Activated effector memory CD4-positive, alpha-beta T cell treated with anti-CD3 and anti-CD28 coated beads, Interleukin-2, amount 50 U/mL, for 16 hours (primary cell): ENCODE measurements around the gene NWD2.

Experiments
- DNase-seq: peaks from one replicate; pipeline ENCODE4 v3.0.0-alpha.2; 2020

The NWD2 gene

DNA sequence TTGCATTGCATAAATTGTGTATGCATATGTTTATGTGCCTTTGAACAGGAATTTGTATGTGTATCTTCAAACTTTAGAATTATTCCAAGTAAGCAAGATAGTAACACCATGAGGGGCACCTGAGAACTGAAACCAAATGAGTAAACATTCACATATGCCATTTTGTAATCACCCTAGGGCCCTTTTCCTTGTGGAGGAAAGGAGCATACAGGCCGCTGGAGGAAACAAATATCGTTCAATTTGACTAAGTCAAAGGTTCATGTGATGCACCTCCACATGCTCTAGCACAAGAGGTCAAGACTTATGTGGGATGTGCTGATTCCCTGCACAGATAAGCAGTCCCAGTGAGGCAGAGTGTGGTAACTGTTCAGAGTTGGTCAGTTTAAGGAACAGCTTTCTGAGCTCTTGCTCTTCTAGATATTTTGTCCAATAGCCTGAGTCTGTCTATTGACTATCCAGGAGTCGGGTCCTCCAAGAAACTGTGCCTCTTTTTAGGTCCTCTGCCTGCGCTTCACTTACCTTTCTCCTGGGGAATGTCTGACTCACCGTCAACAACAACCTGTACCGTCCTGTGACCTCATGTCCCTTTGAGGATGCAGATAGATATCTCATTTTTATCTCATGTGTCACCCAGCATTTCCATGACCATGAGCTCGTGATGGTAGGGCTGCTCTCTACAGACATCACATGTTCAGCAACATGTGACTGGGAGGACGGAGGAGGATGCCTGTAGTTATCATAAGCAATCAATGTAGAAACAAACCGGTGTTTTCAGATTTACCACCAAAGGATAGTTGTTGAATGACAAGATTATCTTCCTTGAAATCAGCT lies 196.9 kb downstream of the NWD2 start:
- no peak for DNase-seq

DNA sequence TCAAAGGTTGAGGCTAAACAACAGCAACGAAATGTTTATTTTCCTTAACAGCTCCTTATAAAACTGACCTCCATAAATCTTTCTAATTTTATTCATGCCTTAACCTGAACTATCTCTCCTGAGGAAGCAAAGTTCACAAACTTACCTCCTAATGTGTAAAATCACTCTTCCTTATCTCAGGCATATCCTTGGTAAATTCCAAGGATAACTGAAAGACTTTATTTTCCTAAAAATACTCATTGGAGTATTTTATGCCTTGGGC lies 197.4 kb downstream of the NWD2 start:
- no peak for DNase-seq

DNA sequence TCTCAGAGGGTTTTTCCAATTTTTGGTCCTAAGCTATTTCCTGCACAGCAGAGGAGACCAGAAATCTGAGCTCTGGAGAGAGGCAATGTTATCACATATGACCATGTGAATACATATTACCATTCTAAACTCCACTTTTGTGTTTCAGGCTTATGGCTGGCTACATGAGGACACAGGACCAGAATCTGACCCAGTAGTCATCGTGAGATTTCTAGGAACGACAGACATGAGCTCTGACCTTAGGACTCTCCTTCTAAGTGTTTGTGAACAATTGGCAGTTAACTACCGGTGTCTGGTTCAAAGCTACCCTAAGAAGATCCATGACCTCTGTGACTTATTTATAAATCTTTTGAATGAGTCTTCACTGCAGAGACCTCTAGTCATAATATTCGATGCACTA lies 198.6 kb downstream of the NWD2 start:
- DNase-seq, result no peak

DNA sequence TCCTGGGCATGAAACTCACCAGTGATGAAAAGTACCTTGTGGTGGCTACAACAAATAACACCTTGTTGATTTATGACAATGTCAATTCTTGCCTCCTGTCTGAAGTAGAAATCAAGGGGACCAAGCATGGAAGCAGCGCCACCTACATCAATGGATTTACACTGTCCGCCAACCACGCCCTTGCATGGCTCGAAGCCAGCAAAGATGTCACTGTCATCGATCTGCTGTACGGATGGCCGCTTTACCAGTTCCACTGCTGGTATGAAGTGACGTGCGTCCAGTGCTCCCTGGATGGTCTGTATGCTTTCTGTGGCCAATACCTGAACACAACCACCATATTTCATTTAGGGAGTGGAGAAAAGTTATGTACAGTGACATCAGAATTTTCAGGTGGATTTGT lies 200.5 kb downstream of the NWD2 start:
- no peak for DNase-seq

DNA sequence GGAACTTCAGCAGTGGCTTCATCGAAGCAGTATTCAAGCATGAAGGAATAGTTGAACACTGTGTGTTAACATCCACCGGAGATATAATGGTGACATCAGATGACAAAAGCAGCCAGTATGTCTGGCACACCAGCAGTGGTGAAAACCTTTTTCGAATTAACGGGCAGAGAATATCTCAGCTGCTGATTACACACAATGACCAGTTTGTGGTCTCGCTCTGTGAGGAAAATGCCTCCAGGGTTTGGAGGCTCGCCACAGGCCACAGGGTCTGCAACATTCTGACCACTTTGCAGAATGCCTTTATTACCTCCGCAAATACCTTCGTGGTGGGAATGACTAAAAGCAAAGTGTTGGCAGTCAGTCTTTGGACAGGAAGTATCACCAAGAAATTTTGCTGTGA lies 201.5 kb downstream of the NWD2 start:
- DNase-seq, result no peak

DNA sequence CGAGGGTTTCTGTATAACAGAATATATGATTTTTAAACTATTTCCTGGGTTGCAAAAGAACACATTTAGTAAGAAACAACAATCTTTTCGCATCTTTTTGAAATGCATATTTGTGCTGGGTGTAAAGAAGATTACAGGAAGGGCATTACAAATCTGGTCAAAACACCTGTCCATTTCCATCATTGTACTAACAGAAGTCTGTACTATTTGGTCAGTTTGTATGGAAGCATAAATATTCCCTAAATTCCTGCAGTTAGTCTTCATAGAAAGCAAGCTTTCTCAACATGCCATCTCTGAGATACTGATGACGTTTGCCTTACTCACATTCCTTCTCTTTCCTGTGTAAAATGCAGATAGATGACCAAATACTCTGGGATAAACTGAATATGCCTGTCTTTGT lies 203.3 kb downstream of the NWD2 start:
- DNase-seq, result no peak

GRCh38 chr4:37450309-37450708 lies 205.8 kb downstream of the NWD2 start:
- no peak for DNase-seq

GRCh38 chr4:37450911-37451310 lies 206.4 kb downstream of the NWD2 start:
- DNase-seq, result no peak

DNA sequence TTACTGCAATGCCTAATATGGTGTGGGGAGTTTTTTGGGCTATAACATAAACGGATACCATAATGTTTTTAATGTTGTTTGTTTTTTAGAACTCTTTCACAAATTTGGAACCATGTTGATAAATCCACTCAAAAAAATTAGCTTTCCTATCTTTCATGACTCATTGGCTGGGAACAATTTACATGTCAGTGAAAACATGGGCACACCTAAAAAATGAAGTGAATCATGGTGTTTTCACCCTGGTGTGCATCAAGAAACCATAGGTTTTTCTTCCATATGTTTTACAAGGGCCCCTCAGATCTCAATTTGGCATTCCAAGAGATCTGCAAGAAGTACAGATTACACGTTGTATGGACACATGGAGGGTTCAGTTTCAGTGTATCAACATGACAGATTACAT lies 207.1 kb downstream of the NWD2 start:
- no peak for DNase-seq

DNA sequence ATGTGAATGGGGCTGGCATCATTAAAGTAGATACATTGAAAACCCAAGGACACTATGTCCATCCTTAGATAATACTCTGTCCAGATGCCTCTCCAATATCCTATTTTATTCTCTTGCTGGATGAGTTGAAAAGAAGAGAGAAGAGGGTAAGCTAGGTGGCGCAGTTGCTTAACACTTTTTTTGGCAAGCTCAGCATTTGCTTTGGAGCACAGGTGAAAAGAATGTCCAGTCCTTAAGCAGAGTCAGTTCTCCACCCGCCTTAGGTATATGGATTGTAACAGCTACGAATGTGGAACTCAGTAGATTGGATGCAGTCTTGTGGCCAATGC lies 208.4 kb downstream of the NWD2 start:
- DNase-seq, result no peak

GRCh38 chr4:37453281-37453998 lies 208.9 kb downstream of the NWD2 start:
- DNase-seq, result peak; percentile 76

DNA sequence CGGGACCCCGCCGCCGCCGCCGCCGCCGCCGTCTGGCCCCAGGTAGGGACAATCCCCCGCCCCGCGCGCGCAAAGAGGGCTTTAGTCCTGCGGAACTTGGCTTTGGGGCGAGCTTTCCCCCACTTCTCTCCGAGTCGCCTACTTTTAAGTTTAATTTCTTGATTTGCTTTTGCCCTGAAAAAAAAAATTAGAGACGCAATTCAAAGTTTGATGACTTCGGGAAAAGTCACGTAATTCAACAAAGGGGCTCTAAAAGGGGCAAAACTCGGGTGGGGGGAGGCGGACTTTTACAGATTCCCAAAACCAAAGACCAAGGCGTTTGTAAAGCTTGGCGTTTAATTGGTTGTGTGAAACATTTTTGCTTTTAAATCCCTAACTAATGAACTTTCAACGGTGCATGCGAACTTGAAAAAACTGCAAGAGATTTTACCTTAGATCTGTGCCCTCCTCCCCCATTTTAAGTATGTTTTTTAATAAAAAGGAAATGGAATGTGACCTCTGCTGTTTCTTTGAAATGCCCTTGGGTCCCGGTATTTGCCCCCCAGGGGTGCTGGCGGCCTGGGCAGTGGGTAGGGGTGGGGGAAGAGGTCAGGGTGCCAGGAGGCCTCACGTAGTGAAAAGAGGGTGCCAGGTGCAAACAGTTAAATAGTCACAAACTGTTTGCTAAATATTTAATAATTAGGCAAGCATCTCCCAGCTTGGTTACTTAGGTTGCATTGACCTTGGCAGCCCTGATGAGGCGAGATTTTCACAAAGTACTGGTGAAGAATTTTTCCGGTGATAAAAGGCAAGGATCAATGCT lies 209.7 kb downstream of the NWD2 start:
- no peak for DNase-seq

GRCh38 chr4:37455301-37456131 lies 211.0 kb downstream of the NWD2 start:
- DNase-seq, result no peak

- no peak for DNase-seq
Observed at GRCh38 chr4:37461801-37462200, 217.3 kb downstream of the NWD2 start.

GRCh38 chr4:37463033-37463856 lies 218.7 kb downstream of the NWD2 start:
- no peak for DNase-seq

- no peak for DNase-seq
Observed at GRCh38 chr4:37464373-37465128, 220.0 kb downstream of the NWD2 start.

DNA sequence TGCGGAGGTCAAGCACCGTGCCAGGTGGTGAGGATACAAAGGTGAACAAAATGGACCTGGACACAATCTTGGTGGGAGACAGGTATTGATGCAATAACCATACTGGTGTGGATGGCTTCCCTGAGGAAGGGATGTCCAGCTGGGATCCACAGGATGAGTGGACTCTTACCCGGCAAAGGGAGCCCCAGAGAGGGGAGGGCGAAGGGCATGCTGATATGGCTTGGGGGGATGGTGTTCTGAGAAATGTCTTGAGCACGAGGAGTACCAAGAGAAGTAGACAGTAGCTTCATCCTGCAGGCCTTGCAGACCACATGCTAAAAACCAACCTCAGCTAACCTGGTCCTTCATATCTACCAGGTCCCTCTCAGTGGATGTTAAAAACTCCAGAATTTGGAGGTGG lies 220.8 kb downstream of the NWD2 start:
- no peak for DNase-seq

DNA sequence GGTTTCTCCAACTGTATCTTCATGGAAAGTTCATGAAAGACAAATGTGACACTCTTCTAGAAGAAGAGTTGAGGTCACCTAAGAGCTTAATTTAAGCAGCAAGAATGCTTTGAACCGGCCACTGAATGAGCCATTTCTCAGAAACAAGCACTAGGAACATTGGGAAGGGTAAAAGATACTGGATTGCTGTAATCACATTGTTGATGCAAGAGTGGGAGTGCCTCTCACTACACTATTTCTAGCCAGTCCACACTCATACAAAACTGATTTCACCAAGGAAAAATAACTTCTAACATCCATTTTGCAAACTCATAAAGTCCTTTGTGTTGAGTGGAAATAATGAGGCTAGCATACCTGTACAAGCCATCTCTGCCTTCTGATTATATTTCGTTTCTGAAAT lies 221.3 kb downstream of the NWD2 start:
- no peak for DNase-seq

DNA sequence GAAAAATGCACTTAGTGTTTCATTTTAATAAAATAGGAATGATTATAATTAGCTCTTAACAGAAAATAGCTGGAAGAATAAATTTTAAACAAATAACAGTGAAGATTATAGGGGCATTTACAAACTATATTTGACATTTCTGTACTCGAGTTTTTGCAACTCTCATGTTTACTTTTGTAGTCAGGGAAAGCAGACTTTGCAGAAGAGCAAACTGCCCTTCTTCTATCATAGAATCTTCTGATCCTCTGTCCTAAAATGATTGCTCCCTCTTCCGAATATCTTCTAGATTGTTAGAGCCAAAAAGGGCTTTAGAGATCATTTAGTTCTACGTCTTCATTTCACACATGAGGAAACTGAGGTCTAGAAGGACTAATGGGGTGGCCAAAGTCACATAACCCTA lies 222.7 kb downstream of the NWD2 start:
- no peak for DNase-seq

GRCh38 chr4:37467824-37468223 lies 223.3 kb downstream of the NWD2 start:
- no peak for DNase-seq

GRCh38 chr4:37469286-37469685 lies 224.7 kb downstream of the NWD2 start:
- no peak for DNase-seq

DNA sequence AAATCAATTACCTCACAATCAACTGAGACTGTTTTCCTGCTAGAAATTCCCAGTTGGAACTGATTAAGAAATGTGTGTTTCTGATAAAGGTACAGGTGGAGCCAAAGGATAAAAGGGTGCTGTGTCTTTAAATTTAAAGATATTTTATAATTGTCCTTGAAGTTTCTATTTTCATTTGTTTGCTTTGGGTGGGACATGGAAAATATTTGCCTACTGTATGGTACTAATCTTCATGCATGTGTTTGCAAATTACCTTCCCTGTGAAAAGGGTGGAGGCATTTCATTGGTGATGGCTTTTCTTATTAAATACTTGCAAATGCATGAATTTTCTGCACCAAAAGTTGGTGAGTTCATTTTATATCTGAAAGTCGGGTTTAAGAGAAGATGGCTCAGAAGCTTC lies 225.7 kb downstream of the NWD2 start:
- no peak for DNase-seq
